C4-2B (cell line): ENCODE data around the gene ADAMTS3.

ENCODE experiments used
- CTCF ChIP-seq: fragments of 450-650 bp; conservative IDR thresholded peaks from 2 replicates; pipeline ENCODE4 v1.5.1; 2017; ENCODE audit warnings: mild to moderate bottlenecking
- ZFX ChIP-seq: fragments of 450-650 bp; IDR thresholded peaks from 2 replicates; pipeline ENCODE4 v1.6.1; 2017

DNA sequence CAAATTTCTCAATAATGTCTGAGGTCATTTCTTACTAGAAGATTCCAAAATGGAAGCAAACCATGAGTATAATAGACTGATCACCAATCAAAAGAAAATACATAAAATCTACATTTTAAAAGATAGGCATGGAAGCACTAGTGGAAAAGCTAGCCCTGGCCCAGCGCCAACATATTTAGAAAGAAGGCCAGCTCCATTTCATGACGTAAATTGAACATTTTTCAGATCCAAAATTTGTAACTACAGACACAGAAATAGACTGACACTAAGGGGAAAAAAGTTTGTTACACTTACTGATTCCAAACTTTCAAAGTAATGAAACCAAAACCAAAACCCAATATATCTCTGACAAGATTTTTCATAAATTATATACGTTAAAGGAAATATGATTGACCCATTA, 117.7 kb downstream of the ADAMTS3 start:
- TF ChIP-seq CTCF, result no peak
- no peak for TF ChIP-seq ZFX
